HCT116 (cell line): Measurements from ENCODE around the gene RAD21L1. TPM values are rescaled to one million over a fixed set of nuclear protein-coding genes. Genes with fewer than 3 reads are reported as not detected.

Experiments used
- ATAC-seq: fragments of 200-7000 bp; cut with Tn5 transposase; 2 replicates; pipeline ENCODE4 v1.9.1; 2020; ENCODE audit warnings: mild to moderate bottlenecking, moderate library complexity
- BruUV-seq: library from RNA; stranded (reverse); fragments of 400-500 nt; replicated peaks from 2 replicates; lab custom pipeline; 2021; lab: Mats Ljungman, UMichigan
- CTCF ChIA-PET: fragments of 300-600 bp; sonication (Branson Sonifier 250); formaldehyde crosslinking; loops from one replicate; lab custom pipeline; 2021; ENCODE audit warnings: antibody characterized with exemption; lab: Charles Lee
- POLR2A ChIA-PET: fragments of 300-600, 350-600 bp; sonication (Branson Sonifier 250); formaldehyde crosslinking; loops from one replicate; lab custom pipeline; 2021; ENCODE audit warnings: antibody characterized with exemption; lab: Charles Lee
- RAD21 ChIA-PET, 2 experiments: fragments of 300-600 bp; sonication (Branson Sonifier 250); formaldehyde crosslinking; loops; one replicate each; lab custom pipeline; 2023; ENCODE audit warnings: low total read pairs in 2 of 2; ENCODE audit not compliant: uncharacterized antibody in 2 of 2, unreplicated experiment in 2 of 2, low non-redundant PET in 1 of 2; lab: Charles Lee
- DNase-seq: peaks from one replicate; pipeline ENCODE4 v3.0.0-alpha.2; 2010; ENCODE audit warnings: low read depth, low spot score
- H2AFZ ChIP-seq: fragments of 200-600 bp; shearing (Covaris generic), sonication (generic); 2 replicates; pipeline ENCODE4 v1.6.1; 2017; ENCODE audit warnings: low read depth, mixed run types, mixed read lengths, antibody characterized with exemption, low read length; ENCODE audit not compliant: poor library complexity, severe bottlenecking
- H3K27ac ChIP-seq: 2 replicates; pipeline ENCODE4 v1.5.1; 2012; ENCODE audit warnings: low read depth, low read length
- H3K27me3 ChIP-seq: fragments of 200-600 bp; sonication (generic); 2 replicates; pipeline ENCODE4 v1.6.1; 2016; ENCODE audit warnings: mixed run types, low read length, mixed read lengths; ENCODE audit not compliant: insufficient read depth
- H3K36me3 ChIP-seq, 2 experiments: fragments of 200-500 bp in 1 of 2; fragments of 200-600 bp in 1 of 2; sonication (Bioruptor generic) in 1 of 2; sonication (generic) in 1 of 2; 2 replicates each; pipeline versions ENCODE4 v1.5.1 to v1.6.1; 2014 to 2016; ENCODE audit warnings: low read length in 2 of 2, inconsistent platforms in 1 of 2, mixed read lengths in 1 of 2, mixed run types in 1 of 2; ENCODE audit not compliant: insufficient read depth in 2 of 2, control insufficient read depth in 1 of 2
- H3K4me1 ChIP-seq, 2 experiments: fragments of 200-600 bp in 1 of 2; sonication (generic) in 1 of 2; 2 replicates each; pipeline versions ENCODE4 v1.5.1 to v1.6.1; 2012 to 2017; ENCODE audit warnings: low read length in 2 of 2, inconsistent platforms in 1 of 2, mild to moderate bottlenecking in 1 of 2, mixed read lengths in 1 of 2, mixed run types in 1 of 2, moderate library complexity in 1 of 2; ENCODE audit not compliant: insufficient read depth in 2 of 2, control insufficient read depth in 1 of 2
- H3K4me2 ChIP-seq: fragments of 200-600 bp; sonication (generic); 2 replicates; pipeline ENCODE4 v1.6.1; 2017; ENCODE audit warnings: mixed run types, low read length, mixed read lengths
- H3K4me3 ChIP-seq, 2 experiments: fragments of 200-600 bp in 1 of 2; sonication (generic) in 1 of 2; replicated peaks in 1 of 2; 2 replicates each; pipeline ENCODE4 v1.5.1; 2011 to 2016; ENCODE audit warnings: low read length in 2 of 2, control low read depth in 1 of 2, low read depth in 1 of 2, mild to moderate bottlenecking in 1 of 2, mixed read lengths in 1 of 2, mixed run types in 1 of 2
- H3K79me2 ChIP-seq: fragments of 200-600 bp; sonication (generic); 2 replicates; pipeline ENCODE4 v1.6.1; 2017; ENCODE audit warnings: mild to moderate bottlenecking, mixed run types, low read length, moderate library complexity, mixed read lengths; ENCODE audit not compliant: insufficient read depth
- H3K9ac ChIP-seq: fragments of 200-600 bp; sonication (generic); 2 replicates; pipeline ENCODE4 v1.6.1; 2016; ENCODE audit warnings: low read length, mixed read lengths
- H3K9me2 ChIP-seq: fragments of 200-600 bp; sonication (generic), shearing (Covaris generic); 2 replicates; pipeline ENCODE4 v1.6.1; 2017; ENCODE audit warnings: mixed run types, mild to moderate bottlenecking, moderate library complexity; ENCODE audit not compliant: insufficient read depth
- H3K9me3 ChIP-seq, 2 experiments: fragments of 200-500 bp in 1 of 2; fragments of 200-600 bp in 1 of 2; sonication (Bioruptor generic) in 1 of 2; sonication (generic) in 1 of 2; 2 replicates each; pipeline ENCODE4 v1.6.1; 2014 to 2017; ENCODE audit warnings: low read length in 2 of 2, mixed read lengths in 2 of 2, inconsistent platforms in 1 of 2, low read depth in 1 of 2, mild to moderate bottlenecking in 1 of 2, mixed run types in 1 of 2, moderate library complexity in 1 of 2; ENCODE audit not compliant: control insufficient read depth in 1 of 2, insufficient read depth in 1 of 2
- H4K20me1 ChIP-seq: fragments of 200-600 bp; sonication (generic), shearing (Covaris generic); 2 replicates; pipeline ENCODE4 v1.6.1; 2017; ENCODE audit warnings: mixed run types, mild to moderate bottlenecking, moderate library complexity; ENCODE audit not compliant: insufficient read depth
- FOSL1 ChIP-seq: IDR thresholded peaks from 2 replicates; pipeline ENCODE4 v1.6.1; 2012; ENCODE audit warnings: low read depth
- MAX ChIP-seq: IDR thresholded peaks from 2 replicates; pipeline ENCODE4 v1.6.1; 2012
- POLR2A ChIP-seq: IDR thresholded peaks from 2 replicates; pipeline ENCODE4 v1.7.0; 2011; ENCODE audit warnings: borderline replicate concordance; ENCODE audit not compliant: insufficient read depth, insufficient read length; ENCODE audit errors: extremely low read depth
- RAD21 ChIP-seq: IDR thresholded peaks from 2 replicates; pipeline ENCODE4 v1.6.1; 2012; ENCODE audit warnings: low read depth, mild to moderate bottlenecking
- REST ChIP-seq: IDR thresholded peaks from 2 replicates; pipeline ENCODE4 v1.6.1; 2012; ENCODE audit warnings: low read depth
- SRF ChIP-seq: IDR thresholded peaks from 2 replicates; pipeline ENCODE4 v1.6.1; 2012; ENCODE audit warnings: low read depth
- TCF7L2 ChIP-seq: IDR thresholded peaks from 2 replicates; pipeline ENCODE4 v1.7.0; 2011; ENCODE audit warnings: borderline replicate concordance, inconsistent platforms; ENCODE audit not compliant: insufficient read depth, insufficient read length; ENCODE audit errors: extremely low read depth
- intact Hi-C: fragments of 100-400 bp; cut with micrococcal nuclease; formaldehyde crosslinking; loops from 2 replicates; pipeline ENCODE4 v1.10.0; 2022
- total RNA-seq: library from RNA; stranded (reverse); gene quantifications from one replicate; pipeline ENCODE4 v1.2.1, GENCODE V29; 2021; ENCODE audit not compliant: unreplicated experiment

The RAD21L1 gene
- total RNA-seq, 1 experiment from 2014 or later: 0.17 TPM

- Histone ChIP-seq H3K4me3 (no peak overlapping the region), H4K20me1 (no peaks in the 10 kb centered on the region), H3K27me3 (no peaks in the 10 kb centered on the region), H3K4me1 (no peaks in the 10 kb centered on the region), H3K9me3 (no peaks in the 10 kb centered on the region), H3K36me3 (no peaks in the 10 kb centered on the region), H3K9me2 (no peaks in the 10 kb centered on the region), H3K27ac (no peak overlapping the region), H3K79me2 (no peaks in the 10 kb centered on the region), H3K9ac (no peak overlapping the region), H3K4me2 (no peak overlapping the region), H2AFZ (no peak overlapping the region)
- no TSS peak for BruUV-seq
- no peak for TF ChIP-seq REST
- TF ChIP-seq TCF7L2: no peak
- TF ChIP-seq FOSL1: no peak
- no peak for TF ChIP-seq RAD21
- no peak for TF ChIP-seq SRF
- TF ChIP-seq POLR2A: no peak
- no peak for TF ChIP-seq MAX
- no peak for ATAC-seq
- ChIA-PET CTCF (no interaction called here), RAD21 (no interaction called here), POLR2A (no interaction called here)
- DNase-seq: no peak
- intact Hi-C loops: no loop called here
Observed at GRCh38 chr20:1287787-1288569, 62.1 kb downstream of the RAD21L1 start.
